ENCODE results near the gene ARID3A. TPM values are rescaled to one million over a fixed set of nuclear protein-coding genes. Genes with fewer than 3 reads are reported as not detected.

ARID3A gene
- total and polyA plus RNA-seq, 2 of the 13 experiments (the other 11 are each of a cell fraction or from before 2014, with no cell fraction given), result 71.3 to 77.9 TPM

DNA sequence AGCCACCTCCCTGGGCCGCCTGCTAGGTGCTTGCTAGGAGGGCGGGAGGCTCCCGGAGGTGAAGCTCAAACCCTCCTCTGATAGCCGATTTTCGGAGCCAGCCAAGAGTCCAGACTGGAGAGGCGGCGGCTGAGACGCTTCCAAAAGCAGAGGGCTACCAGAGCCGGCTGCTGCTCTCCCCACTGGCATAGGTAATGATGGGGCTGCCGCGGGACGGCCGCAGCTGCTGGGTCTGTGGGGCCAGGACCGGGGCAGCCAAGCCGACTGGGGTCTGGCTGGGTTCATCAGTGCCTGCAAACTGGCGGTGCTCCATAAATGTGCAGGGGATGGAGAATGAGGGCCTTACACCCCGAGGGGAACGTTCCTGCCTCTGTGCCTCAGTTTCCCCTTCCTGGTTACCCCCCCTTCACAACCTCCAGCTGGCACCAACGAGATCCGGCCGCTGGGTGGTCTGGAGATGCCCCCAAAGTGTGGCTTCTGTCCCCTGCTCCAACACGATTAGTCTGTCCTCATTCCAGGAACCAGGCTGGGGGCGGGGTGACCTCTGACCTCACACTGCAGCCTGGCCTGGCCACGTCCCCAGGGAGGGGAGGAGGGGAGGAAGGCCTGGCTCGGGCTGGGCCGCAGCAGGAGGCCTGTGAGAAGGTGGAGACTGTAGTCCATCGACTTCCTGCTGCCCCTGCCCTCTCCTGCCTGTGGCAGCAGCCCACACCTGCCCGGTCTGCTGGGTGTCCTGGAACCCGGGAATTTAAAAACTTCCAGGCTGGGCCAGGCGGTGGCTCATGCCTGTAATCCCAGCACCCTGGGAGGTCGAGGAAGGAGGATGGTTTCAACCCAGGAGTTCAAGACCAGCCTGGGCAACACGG, 54.5 kb downstream of the ARID3A start (continued):
- TF ChIP-seq, protein P1, sequence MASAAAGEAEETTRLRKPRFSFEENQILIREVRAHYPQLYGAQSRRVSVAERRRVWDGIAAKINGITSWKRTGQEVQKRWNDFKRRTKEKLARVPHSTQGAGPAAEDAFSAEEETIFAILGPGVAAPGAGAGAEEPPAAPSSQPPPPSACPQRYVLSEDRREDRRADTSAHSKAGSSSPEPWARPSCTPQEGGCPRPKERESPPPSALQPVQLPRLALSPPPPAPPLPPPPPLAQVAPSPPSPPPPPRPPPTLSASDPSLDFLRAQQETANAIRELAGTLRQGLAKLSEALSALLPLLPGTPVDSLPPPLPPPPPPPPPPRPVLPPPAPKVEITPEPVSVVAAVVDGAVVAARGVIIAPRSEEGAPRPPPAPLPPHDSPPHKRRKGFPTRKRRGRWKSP (CRISPR knock-in tag; IDR thresholded peaks at IDR 0.05), result peak; percentile 35; the same call in 1 of the 2 replicates
- TF ChIP-seq ZNF329 (CRISPR knock-in tag; IDR thresholded peaks at IDR 0.05; ENCODE audit: low read depth) (0 out of 2 replicates have a peak, but pooled peaks have one; percentile 41), TBX3 (IDR thresholded peaks at IDR 0.05; ENCODE audit: borderline replicate concordance) (0 out of 2 replicates have a peak, but pooled peaks have one; percentile 8), THYN1 (CRISPR knock-in tag; IDR thresholded peaks at IDR 0.05; ENCODE audit: borderline replicate concordance, low read depth) (0 out of 2 replicates have a peak, but pooled peaks have one; percentile 44), ZBTB38 (CRISPR knock-in tag; IDR thresholded peaks at IDR 0.05) (peak; percentile 98), HNRNPK (IDR thresholded peaks at IDR 0.05; ENCODE audit: low read depth, low read length, poor library complexity, severe bottlenecking) (no peak), TEAD3 (CRISPR knock-in tag; optimal IDR thresholded peaks at IDR 0.05; ENCODE audit: borderline replicate concordance) (peak; percentile 91), SKI (IDR thresholded peaks at IDR 0.05; ENCODE audit: partially characterized antibody) (peak; percentile 23), ZNF550 (CRISPR knock-in tag; IDR thresholded peaks at IDR 0.05; ENCODE audit: borderline replicate concordance) (no peak), HNF4G (IDR thresholded peaks at IDR 0.05; ENCODE audit: borderline replicate concordance, low read depth, low read length) (0 out of 2 replicates have a peak, but pooled peaks have one; percentile 19), HNF4G (CRISPR knock-in tag; IDR thresholded peaks at IDR 0.05; ENCODE audit: borderline replicate concordance, low read depth) (peak; percentile 56; the same call in 1 of the 2 replicates), HMG20B (CRISPR knock-in tag; conservative IDR thresholded peaks at IDR 0.05) (0 out of 2 replicates have a peak, but pooled peaks have one; percentile 27), HNRNPL (IDR thresholded peaks at IDR 0.05; ENCODE audit: low read depth, low read length) (peak; percentile 83; the same call in 1 of the 2 replicates), ZMYM3 (CRISPR knock-in tag; IDR thresholded peaks at IDR 0.05) (peak; percentile 93), KLF6 (CRISPR knock-in tag; IDR thresholded peaks at IDR 0.05) (peak; percentile 62; the same call in 1 of the 2 replicates), TBX2 (CRISPR knock-in tag; IDR thresholded peaks at IDR 0.05; ENCODE audit: borderline replicate concordance) (peak; percentile 95), PPARG (CRISPR knock-in tag; conservative IDR thresholded peaks at IDR 0.05) (peak; percentile 77), ZNF331 (CRISPR knock-in tag; IDR thresholded peaks at IDR 0.05) (peak; percentile 89), DNMT1 (CRISPR knock-in tag; IDR thresholded peaks at IDR 0.05) (peak; percentile 65; the same call in 1 of the 2 replicates)
- TF ChIP-seq, protein P2, sequence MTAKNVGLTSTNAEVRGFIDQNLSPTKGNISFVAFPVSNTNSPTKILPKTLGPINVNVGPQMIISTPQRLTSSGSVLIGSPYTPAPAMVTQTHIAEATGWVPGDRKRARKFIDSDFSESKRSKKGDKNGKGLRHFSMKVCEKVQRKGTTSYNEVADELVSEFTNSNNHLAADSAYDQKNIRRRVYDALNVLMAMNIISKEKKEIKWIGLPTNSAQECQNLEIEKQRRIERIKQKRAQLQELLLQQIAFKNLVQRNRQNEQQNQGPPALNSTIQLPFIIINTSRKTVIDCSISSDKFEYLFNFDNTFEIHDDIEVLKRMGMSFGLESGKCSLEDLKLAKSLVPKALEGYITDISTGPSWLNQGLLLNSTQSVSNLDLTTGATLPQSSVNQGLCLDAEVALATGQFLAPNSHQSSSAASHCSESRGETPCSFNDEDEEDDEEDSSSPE (CRISPR knock-in tag; IDR thresholded peaks at IDR 0.05), result peak; percentile 70

Measured in HepG2 (cell line).